Hepatocyte (in vitro differentiated cells): ENCODE measurements around the gene TARM1.

Experiments
- CTCF ChIP-seq: fragments of 200-600 bp; sonication (generic); IDR thresholded peaks from 2 replicates; pipeline ENCODE4 v1.5.1; 2016; ENCODE audit warnings: antibody characterized with exemption, mild to moderate bottlenecking; ENCODE audit not compliant: poor library complexity
- EZH2 ChIP-seq: fragments of 200-600 bp; sonication (generic); IDR thresholded peaks from 2 replicates; pipeline ENCODE4 v1.6.1; 2016; ENCODE audit warnings: antibody characterized with exemption, mild to moderate bottlenecking, borderline replicate concordance
- EZH2phosphoT487 ChIP-seq: fragments of 200-600 bp; sonication (generic); IDR thresholded peaks from one replicate; pipeline ENCODE4 v1.6.1; 2018; ENCODE audit warnings: antibody characterized with exemption, mild to moderate bottlenecking, low read depth, moderate library complexity; ENCODE audit not compliant: unreplicated experiment, severe bottlenecking

- TF ChIP-seq CTCF (no peak), EZH2 (no peak), EZH2phosphoT487 (no peak)
Observed at GRCh38 chr19:54042989-54043388, 38.2 kb downstream of the TARM1 start.
